ENCODE results near the gene TMEM17. TPM values are rescaled to one million over a fixed set of nuclear protein-coding genes. Genes with fewer than 3 reads are reported as not detected.

The TMEM17 gene
- total and polyA plus RNA-seq, 2 of the 13 experiments (the other 11 are each of a cell fraction or from before 2014, with no cell fraction given), result 0.22 to 0.50 TPM

- no peak for TF ChIP-seq BCL3 (CRISPR knock-in tag; IDR thresholded peaks at IDR 0.05)
- 0 out of 2 replicates have a peak, but pooled peaks have one; percentile 16 for TF ChIP-seq FOXA1 (IDR thresholded peaks at IDR 0.05)
- peak; percentile 72 for TF ChIP-seq FOXA1 (CRISPR knock-in tag; IDR thresholded peaks at IDR 0.05)
- TF ChIP-seq HMGXB3 (CRISPR knock-in tag; IDR thresholded peaks at IDR 0.05; ENCODE audit: borderline replicate concordance), result 0 out of 2 replicates have a peak, but pooled peaks have one; percentile 20
- no peak for TF ChIP-seq MLLT10 (CRISPR knock-in tag; IDR thresholded peaks at IDR 0.05)
- no peak for TF ChIP-seq SOX6 (IDR thresholded peaks at IDR 0.05)
- peak; percentile 54; the same call in 1 of the 2 replicates for TF ChIP-seq SOX6 (CRISPR knock-in tag; IDR thresholded peaks at IDR 0.05)
- peak; percentile 60; the same call in 1 of the 2 replicates for TF ChIP-seq ZNF501 (CRISPR knock-in tag; IDR thresholded peaks at IDR 0.05)
- peak; percentile 41; the same call in 1 of the 2 replicates for TF ChIP-seq HOMEZ (CRISPR knock-in tag; IDR thresholded peaks at IDR 0.05; ENCODE audit: low read depth)
- peak; percentile 64 to 77 for TF ChIP-seq MAFK (conservative IDR thresholded peaks at IDR 0.05 in 1 of 2, IDR thresholded peaks at IDR 0.05 in 1 of 2; ENCODE audit: low read length in 2 of 2)
- TF ChIP-seq ZNF441 (CRISPR knock-in tag; IDR thresholded peaks at IDR 0.05; ENCODE audit: borderline replicate concordance), result no peak
- TF ChIP-seq PITX1 (CRISPR knock-in tag; IDR thresholded peaks at IDR 0.05), result no peak
- 0 out of 2 replicates have a peak, but pooled peaks have one; percentile 25 for TF ChIP-seq RAD21 (CRISPR knock-in tag; IDR thresholded peaks at IDR 0.05)
- no peak for TF ChIP-seq HINFP (CRISPR knock-in tag; IDR thresholded peaks at IDR 0.05; ENCODE audit: low read depth)
- 0 out of 2 replicates have a peak, but pooled peaks have one; percentile 49 for TF ChIP-seq ISL2 (CRISPR knock-in tag; IDR thresholded peaks at IDR 0.05)
- peak; percentile 91 for TF ChIP-seq RXRB (CRISPR knock-in tag; IDR thresholded peaks at IDR 0.05; ENCODE audit: borderline replicate concordance)
- peak; percentile 28; the same call in 1 of the 2 replicates for TF ChIP-seq ZNF710 (CRISPR knock-in tag; IDR thresholded peaks at IDR 0.05; ENCODE audit: borderline replicate concordance)
Measured at GRCh38 chr2:62485761-62486438, 20.1 kb downstream of the TMEM17 start (continued).
